Stomach (tissue), 9 donors: Measurements from ENCODE around the gene PRDM8. TPM values are rescaled to one million over a fixed set of nuclear protein-coding genes. Genes with fewer than 3 reads are reported as not detected.
A peak's percentile ranks its signal among the peaks of the same experiment; 100 is the strongest.

Experiments used
- DNase-seq, 2 donors: peaks; one replicate each; pipeline versions ENCODE4 v3.0.0 to v3.0.0-alpha.2; 2013 to 2019
- H3K27ac ChIP-seq, 5 donors: fragments of 200-600 bp in 4 of 5; sonication (generic) in 4 of 5; one replicate each; pipeline ENCODE4 v1.5.1; 2013 to 2019; ENCODE audit warnings: mild to moderate bottlenecking in 1 of 5, moderate library complexity in 1 of 5
- H3K27me3 ChIP-seq, 3 donors: fragments of 200-600 bp; sonication (generic); one replicate each; pipeline ENCODE4 v1.5.1; 2017 to 2019; ENCODE audit warnings: mixed run types in 1 of 3
- H3K36me3 ChIP-seq, 4 donors: fragments of 200-600 bp; sonication (generic); 1 replicate in 3 of 4; 2 replicates in 1 of 4; pipeline ENCODE4 v1.5.1; 2016 to 2019
- H3K4me1 ChIP-seq, 4 donors: fragments of 200-600 bp; sonication (generic); one replicate each; pipeline ENCODE4 v1.5.1; 2016 to 2019
- H3K4me3 ChIP-seq, 4 donors: fragments of 200-600 bp; sonication (generic) in 3 of 4; one replicate each; pipeline ENCODE4 v1.5.1; 2016 to 2019; ENCODE audit warnings: mild to moderate bottlenecking in 1 of 4
- H3K9me3 ChIP-seq, 4 donors: fragments of 200-600 bp; sonication (generic); one replicate each; pipeline ENCODE4 v1.5.1; 2016 to 2019
- CTCF ChIP-seq, 7 experiments: fragments of 450-650 bp in 4 of 7; fragments of 200-600 bp in 3 of 7; sonication (generic) in 3 of 7; IDR thresholded peaks; one replicate each; pipeline ENCODE4 v1.5.1; 2016 to 2019; ENCODE audit warnings: antibody characterized with exemption in 7 of 7, control low read depth in 2 of 7, mild to moderate bottlenecking in 1 of 7
- EP300 ChIP-seq: sonication (generic); formaldehyde crosslinking; IDR thresholded peaks from one replicate; pipeline ENCODE4 v1.6.1; 2017; ENCODE audit warnings: antibody characterized with exemption
- POLR2A ChIP-seq, 4 donors: fragments of 450-650 bp; IDR thresholded peaks; one replicate each; pipeline ENCODE4 v1.6.1; 2016; ENCODE audit warnings: antibody characterized with exemption in 4 of 4, control low read depth in 2 of 4, mild to moderate bottlenecking in 1 of 4, moderate library complexity in 1 of 4
- POLR2AphosphoS5 ChIP-seq, 3 donors: sonication (generic); formaldehyde crosslinking; IDR thresholded peaks; one replicate each; pipeline ENCODE4 v1.6.1; 2016; ENCODE audit warnings: antibody characterized with exemption in 3 of 3
- WGBS, 5 donors: extraction: QIAGEN DNeasy Blood & Tissue Kit in 3 of 5; methylation state at CpG; one replicate each; pipeline versions ENCODE4 v1.1.5 to v1.1.7; 2013 to 2018; 5-methylcytosine and 5-hydroxymethylcytosine counted together
- intact Hi-C: fragments of 100-400 bp; cut with DNase I; formaldehyde crosslinking; loops from one replicate; pipeline ENCODE4 v1.15.1; 2023; ENCODE audit warnings: low total_unique reads
- polyA plus RNA-seq, 3 donors: library from polyadenylated mRNA; stranded (reverse); fragments of 200-250 nt; gene quantifications; one replicate each; pipeline ENCODE4 v1.2.3, GENCODE V29; 2013
- total RNA-seq, 5 donors: library from RNA; depleted of rRNA; stranded (reverse); fragments of >200 nt; gene quantifications; one replicate each; pipeline versions ENCODE4 v1.1.0 to v1.2.3, GENCODE V29; 2014 to 2016
- donor health status: healthy with polysubstance abuse.
- donor health status: Bipolar disorder and iron deficiency.
- donor health status: healthy.

The PRDM8 gene
- total and polyA plus RNA-seq, 8 donors, result 1.6 to 22.8 (median 2.9) TPM; not detected in 1

GRCh38 chr4:80180743-80181142, 16.6 kb upstream of the PRDM8 start:
- H3K27ac ChIP-seq, result no peak overlapping the region
- H3K4me3 ChIP-seq, result no peak overlapping the region
- TF ChIP-seq EP300 (no peak), CTCF (IDR thresholded peaks at IDR 0.05) (no peak), POLR2AphosphoS5 (IDR thresholded peaks at IDR 0.05) (no peak), POLR2A (IDR thresholded peaks at IDR 0.05) (no peak)
- peaks cover 3 to 14% (median 9%) of the 10 kb centered on the region in 4 donors for H3K9me3 ChIP-seq
- whole genome bisulfite sequencing, 5 donors, result 72 to 83% (median 80%) methylated on average over 3 of the region's 3 CpGs
- no peak for DNase-seq
- peaks cover 20 to 39% (median 34%) of the 10 kb centered on the region in 4 donors for H3K4me1 ChIP-seq
- intact Hi-C loops, result no loop called here
- no peaks in the 10 kb centered on the region for H3K36me3 ChIP-seq
- H3K27me3 ChIP-seq, result peaks cover 0 to 34% (median 13%) of the 10 kb centered on the region in 3 donors

GRCh38 chr4:80182237-80182866, 15.0 kb upstream of the PRDM8 start:
- H3K27me3 ChIP-seq, result peaks cover 0 to 50% (median 26%) of the 10 kb centered on the region in 3 donors
- intact Hi-C loops, result no loop called here
- 18 to 51% (median 29%) methylated on average over 9 to 10 of the region's 10 CpGs for WGBS, 5 donors

DNA sequence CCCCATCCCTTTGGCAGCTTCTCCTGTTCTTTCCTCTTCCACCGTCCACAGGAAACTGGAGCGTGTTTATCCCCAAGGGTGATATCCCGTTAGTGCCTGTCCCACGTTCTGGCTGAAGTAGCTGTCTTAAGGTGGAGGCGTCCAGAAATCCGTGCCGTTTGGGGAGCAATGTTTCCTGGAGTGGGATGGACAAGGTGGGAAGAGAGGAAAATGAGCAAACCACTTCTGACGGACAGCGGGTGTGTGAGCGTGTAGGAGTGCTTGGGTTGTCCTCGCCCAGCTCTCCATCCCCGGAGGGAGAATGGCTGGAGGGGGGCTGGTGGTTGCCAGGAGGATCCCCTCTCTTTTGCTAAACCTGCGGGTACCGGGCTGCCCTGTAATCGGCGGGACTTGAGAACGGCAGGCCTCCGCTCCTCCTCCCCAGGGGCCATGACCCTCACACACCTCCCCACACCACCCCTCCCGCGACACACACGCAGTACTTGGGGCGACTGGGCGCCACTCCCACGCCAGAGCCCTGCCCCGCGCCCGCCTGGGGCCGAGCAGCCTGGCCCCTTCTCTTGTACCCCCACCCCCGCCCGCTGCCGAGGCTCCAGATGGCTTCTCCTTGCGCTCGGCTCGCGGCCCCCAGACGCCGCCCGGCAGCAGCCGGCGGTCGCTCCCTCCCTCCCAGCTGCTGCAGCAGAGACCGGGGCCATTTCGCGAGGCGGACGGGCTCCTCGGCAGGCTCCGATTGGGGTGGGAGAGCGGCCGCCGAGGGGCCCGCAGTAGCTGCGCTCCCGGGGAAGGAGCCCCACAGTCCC, 13.9 kb upstream of the PRDM8 start:
- Histone ChIP-seq H3K27ac (peak overlapping the region; percentile 51 to 86 (median 83)), H3K4me1 (peaks cover 24 to 46% (median 39%) of the 10 kb centered on the region in 4 donors), H3K4me3 (peak overlapping the region; percentile 65 to 80 (median 69)), H3K9me3 (peaks cover 3 to 13% (median 7%) of the 10 kb centered on the region in 4 donors), H3K36me3 (no peaks in the 10 kb centered on the region), H3K27me3 (peaks cover 0 to 61% (median 37%) of the 10 kb centered on the region in 3 donors)
- TF ChIP-seq CTCF (IDR thresholded peaks at IDR 0.05) (no peak), POLR2A (IDR thresholded peaks at IDR 0.05) (no peak), EP300 (no peak), POLR2AphosphoS5 (IDR thresholded peaks at IDR 0.05) (no peak)
- 3 to 7% (median 5%) methylated on average over 19 to 53 of the region's 54 CpGs for WGBS, 5 donors
- intact Hi-C loops, result no loop called here
- peak in 1 of 2 donors; percentile 75 for DNase-seq

More at GRCh38 chr4:80182237-80182866, 15.0 kb upstream of the PRDM8 start:
- Histone ChIP-seq H3K9me3 (peaks cover 3 to 14% (median 9%) of the 10 kb centered on the region in 4 donors), H3K36me3 (no peaks in the 10 kb centered on the region), H3K4me3 (no peak overlapping the region), H3K27ac (peak overlapping the region in 1 of 5 donors; percentile 84), H3K4me1 (peaks cover 24 to 46% (median 39%) of the 10 kb centered on the region in 4 donors)
- DNase-seq, result peak in 1 of 2 donors; percentile 17
- TF ChIP-seq POLR2AphosphoS5 (IDR thresholded peaks at IDR 0.05), result no peak
- TF ChIP-seq EP300, result no peak
- no peak for TF ChIP-seq CTCF (IDR thresholded peaks at IDR 0.05)
- TF ChIP-seq POLR2A (IDR thresholded peaks at IDR 0.05), result no peak

GRCh38 chr4:80184053-80184824, 13.1 kb upstream of the PRDM8 start:
- H3K4me1 ChIP-seq, result peaks cover 24 to 51% (median 42%) of the 10 kb centered on the region in 4 donors
- H3K36me3 ChIP-seq, result no peaks in the 10 kb centered on the region
- DNase-seq, result peak; percentile 83 to 94
- H3K4me3 ChIP-seq, result peak overlapping the region; percentile 65 to 80 (median 69)
- H3K9me3 ChIP-seq, result peaks cover 0 to 5% (median under 1%) of the 10 kb centered on the region in 4 donors
- peak overlapping the region; percentile 51 to 86 (median 83) for H3K27ac ChIP-seq
- H3K27me3 ChIP-seq, result peaks cover 0 to 69% (median 45%) of the 10 kb centered on the region in 3 donors
- WGBS, 5 donors, result 0 to 1% (median 1%) methylated on average over 33 to 46 of the region's 46 CpGs
- TF ChIP-seq POLR2AphosphoS5 (IDR thresholded peaks at IDR 0.05) (peak in 1 of 3 donors; percentile 23), EP300 (no peak), POLR2A (IDR thresholded peaks at IDR 0.05) (no peak), CTCF (IDR thresholded peaks at IDR 0.05) (peak in 5 of 7 experiments; percentile 70 to 94 (median 82))
- intact Hi-C loops, result no loop called here
